ENCODE data around the gene CAPN12.
"Not testable (repeated sequence)": the region's sequence is repeated elsewhere in the genome, so short reads cannot be mapped to it uniquely, and the experiment has no call there.

Gene CAPN12

DNA sequence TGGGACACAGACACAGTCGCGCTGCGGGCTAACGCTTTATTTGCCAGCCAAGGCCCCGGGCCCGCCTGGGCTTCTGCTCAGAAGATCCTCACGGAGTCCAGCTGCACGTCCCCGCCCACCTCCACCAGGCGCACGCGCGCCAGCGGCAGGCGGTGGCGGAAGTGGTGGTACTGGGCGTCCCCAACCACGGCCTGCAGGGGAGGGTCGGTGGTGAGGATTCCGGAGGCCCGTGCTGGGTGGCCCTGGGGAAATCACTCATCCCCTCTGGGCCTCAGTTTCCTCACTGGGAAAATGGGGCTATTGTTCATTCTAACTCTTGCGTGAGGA is 26.6 kb upstream of the CAPN12 start:
- not testable (repeated sequence) for DNase-seq (ENCODE audit: low read depth)

DNA sequence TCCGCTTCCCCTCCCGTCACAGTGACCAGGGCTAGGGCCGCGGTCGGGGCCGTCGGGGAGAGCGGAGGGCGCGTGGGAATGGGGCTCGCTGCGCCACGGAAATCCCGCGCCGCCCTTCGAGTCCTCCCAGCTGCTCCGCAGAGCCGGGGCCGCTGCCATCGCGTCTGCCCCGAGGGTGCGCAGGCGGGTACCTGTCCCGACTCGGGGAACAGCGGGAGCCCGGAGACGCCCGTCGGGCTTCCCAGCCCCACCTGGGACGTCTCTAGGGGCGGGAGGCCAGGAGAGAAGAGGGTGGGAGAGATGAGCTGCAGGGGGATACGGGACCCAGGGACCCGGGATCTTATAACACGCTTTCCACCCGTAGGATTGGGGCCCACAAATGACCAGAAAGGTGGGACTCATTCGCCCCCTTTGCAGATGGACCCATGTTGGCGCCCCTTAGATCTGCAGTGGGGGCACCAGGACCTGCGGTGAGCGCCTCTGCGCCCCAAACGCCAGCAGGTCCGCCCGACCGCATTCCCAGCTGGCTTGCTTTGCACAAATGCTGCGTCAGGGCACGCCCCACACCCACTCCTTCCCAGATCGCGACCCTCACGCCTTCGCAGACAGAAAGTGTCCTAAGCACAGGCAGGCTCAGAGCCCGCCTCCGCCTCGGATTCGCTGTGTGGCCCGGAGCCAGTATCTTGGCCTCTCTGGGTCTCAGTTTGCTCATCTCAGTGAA is 26.1 kb upstream of the CAPN12 start:
- DNase-seq (ENCODE audit: low read depth): not testable (repeated sequence)

DNA sequence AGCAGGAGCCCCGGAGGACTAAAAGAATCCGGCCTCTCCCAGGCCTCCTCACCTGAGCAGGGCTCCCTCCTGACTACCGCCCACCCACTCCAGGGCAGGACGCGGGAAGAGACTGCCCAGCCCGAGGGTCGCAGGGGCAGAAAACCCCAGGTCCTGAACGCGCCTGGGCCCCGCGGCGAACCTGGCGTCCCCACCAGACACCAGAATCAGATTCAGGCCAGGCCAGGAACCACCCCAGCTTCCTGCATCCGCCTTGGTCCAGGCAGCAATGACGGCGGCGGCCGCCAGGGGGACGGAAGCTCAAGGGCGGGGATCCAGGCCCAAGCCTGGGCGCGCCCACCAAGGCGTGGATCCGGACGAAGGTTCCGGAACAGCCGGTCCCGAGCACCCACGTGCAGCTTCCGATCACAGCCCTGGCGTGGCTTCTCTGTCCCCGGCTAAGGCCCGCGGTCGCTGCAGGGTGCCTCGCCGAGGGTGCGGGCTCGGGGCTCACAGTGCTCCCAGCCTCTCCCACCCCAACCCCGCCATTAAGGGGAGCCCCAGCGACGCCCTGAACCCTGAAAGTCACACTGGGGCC is 25.4 kb upstream of the CAPN12 start:
- DNase-seq (ENCODE audit: low read depth): no peak

DNA sequence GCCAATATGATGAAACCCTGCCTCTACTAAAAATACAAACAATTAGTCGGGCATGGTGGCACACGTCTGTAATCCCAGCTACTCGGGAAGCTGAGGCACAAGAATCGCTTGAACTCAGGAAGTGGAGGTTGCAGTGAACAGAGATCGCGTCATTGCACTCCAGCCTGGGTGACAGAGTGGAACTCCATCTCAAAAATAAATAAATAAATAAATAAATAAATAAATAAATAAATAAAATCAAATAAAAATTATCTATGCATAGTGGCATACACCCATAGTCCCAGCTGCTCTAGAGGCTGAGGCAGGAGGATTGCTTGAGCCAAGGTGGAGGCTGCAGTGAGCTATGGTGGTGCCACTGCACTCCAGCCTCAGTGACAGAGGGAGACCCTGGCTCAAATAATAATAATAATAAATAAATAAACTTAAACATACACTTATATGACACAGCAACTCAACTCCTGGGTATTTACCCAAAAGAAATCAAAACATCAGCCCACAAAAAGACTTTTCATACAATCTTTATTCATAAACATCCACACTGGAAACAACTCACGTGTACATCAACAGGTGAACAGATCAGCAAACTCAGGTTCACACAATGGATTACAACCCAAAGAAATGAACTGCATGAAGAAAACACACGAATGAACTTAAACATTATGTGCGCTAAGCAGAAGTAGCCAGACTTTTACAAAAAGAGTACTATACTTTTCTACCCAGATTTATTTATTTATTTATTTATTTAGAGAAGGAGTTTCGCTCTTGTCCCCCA is 22.2 kb upstream of the CAPN12 start:
- DNase-seq (ENCODE audit: low read depth): no peak

DNA sequence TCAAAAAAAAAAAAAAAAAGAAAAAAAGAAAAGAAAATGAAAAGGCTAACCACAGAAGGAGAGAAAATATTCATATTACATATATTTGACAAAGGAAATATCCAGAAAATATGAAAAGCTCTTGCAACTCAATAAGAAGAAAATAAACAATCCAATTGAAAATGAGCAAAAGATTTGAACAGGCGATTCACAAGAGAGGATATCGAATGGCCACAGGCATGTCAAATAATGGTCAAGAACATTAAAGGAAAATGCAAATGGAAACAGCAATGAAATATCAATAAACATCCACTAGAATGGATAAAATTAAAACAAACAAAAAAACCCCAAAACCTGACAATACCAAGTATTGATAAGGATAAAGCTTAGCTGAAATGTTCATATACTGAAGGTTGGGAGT is 20.9 kb upstream of the CAPN12 start:
- no peak for DNase-seq (ENCODE audit: low read depth)

DNA sequence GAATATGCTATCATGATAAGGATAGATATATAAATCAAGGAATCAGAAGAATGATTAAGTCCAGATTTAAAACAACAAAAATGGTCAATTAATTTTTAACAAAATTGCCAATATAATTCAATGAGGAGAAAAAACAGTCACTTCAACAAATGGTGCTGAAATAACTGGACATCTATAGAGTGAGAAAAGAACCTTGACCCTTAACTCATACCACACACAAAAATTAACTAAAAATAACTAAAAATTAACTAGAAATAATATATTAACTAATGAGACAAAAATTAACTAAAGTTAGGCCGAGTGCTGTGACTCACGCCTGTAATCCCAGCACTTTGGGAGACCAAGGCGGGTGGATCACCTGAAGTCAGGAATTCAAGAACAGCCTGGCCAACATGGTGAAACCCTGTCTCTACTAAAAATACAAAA is 19.5 kb upstream of the CAPN12 start:
- DNase-seq (ENCODE audit: low read depth): no peak

DNA sequence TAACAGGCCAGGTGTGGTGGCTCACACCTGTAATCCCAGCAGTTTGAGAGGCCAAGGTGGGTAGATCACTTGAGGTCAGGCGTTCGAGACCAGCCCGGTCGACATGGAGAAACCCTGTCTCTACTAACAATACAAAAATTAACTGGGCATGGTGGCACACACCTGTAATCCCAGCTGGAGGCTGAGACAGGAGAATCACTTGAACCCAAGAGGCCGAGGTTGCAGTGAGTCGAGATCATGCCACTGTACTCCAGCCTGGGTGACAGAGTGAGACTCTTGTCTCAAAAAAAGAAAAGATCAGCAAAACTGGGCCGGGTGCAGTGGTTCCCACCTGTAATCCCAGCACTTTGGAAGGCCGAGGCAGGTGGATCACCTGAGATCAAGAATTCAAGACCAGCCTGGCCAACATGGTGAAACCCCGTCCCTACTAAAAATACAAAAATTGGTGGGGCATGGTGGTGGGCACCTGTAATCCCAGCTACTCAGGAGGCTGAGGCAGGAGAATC is 17.7 kb upstream of the CAPN12 start:
- not testable (repeated sequence) for DNase-seq (ENCODE audit: low read depth)

DNA sequence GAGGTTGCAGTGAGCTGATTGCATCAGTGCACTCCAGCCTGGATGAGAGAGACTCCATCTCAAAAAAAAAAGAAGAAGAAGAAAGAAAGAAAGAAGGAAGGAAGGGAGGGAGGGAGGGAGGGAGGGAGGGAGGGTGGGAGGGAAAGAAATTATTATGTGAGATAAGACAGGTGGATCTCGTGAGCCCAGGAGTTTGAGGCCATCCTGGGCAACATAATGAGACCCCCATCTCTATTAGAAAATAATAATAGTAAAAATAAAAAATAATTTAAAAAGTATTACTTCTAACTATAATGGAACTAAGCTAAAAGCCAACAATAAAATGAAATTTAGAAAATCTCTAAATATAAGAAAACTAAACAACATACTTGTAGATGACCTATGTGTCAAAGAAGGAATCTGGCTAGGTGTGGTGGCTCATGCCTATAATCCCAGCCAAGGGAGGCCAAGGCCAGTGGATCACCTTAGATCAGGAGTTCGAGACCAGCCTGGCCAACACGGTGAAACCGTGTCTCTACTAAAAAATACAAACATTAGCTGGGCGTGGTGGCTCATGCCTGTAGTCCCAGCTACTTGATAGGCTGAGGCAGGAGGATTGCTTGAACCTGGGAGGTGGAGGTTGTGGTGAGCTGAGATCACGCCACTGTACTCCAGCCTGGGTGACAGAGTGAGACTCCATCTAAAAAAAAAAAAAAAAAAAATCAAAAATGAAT is 16.7 kb upstream of the CAPN12 start:
- DNase-seq (ENCODE audit: low read depth): not testable (repeated sequence)

DNA sequence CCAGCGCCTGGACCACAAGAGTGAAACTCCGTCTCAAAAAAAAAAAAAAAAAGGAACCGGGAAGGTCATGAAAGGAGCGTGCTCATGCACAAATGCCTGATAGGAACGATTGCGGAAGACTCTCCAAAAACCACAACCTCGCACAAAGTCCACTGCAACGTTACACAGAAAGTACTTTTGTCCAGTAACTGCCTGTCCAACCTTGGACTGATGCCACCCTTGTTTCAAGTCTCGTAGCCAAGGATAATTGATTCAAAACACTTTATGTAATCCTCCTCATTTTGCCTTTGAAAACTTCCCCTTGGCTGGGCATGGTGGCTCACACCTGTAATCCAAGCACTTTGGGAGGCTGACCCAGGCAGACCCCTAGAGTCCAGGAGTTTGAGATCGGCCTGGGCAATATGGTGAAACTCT is 15.3 kb upstream of the CAPN12 start:
- DNase-seq (ENCODE audit: low read depth): no peak

DNA sequence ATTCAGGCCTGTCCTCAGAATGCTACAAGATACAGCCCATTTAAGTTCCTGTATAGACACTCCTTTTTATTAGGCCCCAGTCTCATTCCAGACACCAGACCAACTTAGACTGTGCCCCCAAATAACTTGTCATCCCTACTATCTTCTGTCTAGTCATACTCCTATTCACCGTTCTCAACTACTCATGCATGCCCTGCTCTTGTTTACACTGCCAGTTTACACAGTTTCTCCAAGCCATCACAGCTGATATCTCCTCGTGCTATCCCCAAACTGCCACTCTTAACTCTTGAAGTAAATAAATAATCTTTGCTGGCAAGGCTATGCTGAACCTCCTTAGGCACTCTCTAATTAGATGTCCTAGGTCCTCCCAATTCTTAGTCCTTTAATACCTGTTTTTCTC is 9.9 kb upstream of the CAPN12 start:
- not testable (repeated sequence) for DNase-seq (ENCODE audit: low read depth)

DNA sequence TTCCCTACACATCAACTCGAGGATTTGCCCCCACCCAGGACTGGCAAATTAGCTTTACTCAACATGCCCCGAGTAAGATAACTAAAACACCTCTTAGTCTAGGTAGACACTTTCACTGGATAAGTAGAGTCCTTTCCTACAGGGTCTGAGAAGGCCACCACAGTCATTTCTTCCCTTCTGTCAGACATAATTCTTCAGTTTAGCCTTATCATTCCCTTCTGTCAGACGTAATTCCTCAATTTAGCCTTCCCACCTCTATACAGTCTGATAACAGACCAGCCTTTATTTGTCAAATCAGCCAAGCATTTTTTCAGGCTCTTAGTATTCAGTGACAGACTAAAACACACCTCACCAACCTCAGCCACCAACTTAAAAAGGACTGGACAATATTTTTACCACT is 9.5 kb upstream of the CAPN12 start:
- not testable (repeated sequence) for DNase-seq (ENCODE audit: low read depth)

DNA sequence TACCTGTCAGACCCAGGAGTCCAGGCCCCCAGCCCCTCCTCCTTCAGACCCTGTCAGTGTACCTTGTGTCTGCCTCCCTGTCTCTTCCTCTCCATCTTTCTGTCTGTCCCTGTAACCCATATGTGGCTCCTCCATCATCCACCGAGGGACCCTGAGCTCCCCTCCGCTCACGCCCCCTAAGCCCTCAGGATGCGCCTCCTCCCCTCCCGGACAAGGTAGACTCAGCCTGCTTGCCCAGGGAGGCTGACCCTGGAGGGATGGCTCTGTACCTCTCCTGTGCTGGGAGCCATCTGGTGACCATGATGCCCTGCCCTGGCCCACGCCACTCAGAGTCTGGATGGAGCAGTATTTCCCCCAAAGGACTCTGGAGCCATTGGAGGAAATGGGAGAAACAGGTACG is 1.0 kb upstream of the CAPN12 start:
- DNase-seq (ENCODE audit: low read depth): no peak

DNA sequence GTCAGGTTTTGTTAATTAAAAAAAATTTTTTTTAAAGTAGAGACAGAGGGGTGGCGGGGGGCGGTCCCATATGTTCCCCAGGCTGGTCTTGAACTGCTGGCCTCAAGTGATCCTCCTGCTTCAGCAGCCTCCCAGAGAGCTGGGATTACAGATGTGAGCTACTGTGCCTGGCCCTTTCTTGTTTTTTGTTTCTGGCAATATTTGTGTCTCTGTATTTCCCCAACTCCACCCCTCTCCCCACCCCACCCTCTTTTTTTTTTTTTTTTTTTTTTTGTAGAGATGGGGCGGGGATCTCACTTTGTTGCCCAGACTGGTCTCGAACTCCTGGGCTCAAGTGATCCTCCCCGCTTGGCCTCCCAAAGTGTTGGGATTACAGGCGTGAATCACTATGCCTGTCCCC is 600 bp upstream of the CAPN12 start:
- no peak for DNase-seq (ENCODE audit: low read depth)

DNA sequence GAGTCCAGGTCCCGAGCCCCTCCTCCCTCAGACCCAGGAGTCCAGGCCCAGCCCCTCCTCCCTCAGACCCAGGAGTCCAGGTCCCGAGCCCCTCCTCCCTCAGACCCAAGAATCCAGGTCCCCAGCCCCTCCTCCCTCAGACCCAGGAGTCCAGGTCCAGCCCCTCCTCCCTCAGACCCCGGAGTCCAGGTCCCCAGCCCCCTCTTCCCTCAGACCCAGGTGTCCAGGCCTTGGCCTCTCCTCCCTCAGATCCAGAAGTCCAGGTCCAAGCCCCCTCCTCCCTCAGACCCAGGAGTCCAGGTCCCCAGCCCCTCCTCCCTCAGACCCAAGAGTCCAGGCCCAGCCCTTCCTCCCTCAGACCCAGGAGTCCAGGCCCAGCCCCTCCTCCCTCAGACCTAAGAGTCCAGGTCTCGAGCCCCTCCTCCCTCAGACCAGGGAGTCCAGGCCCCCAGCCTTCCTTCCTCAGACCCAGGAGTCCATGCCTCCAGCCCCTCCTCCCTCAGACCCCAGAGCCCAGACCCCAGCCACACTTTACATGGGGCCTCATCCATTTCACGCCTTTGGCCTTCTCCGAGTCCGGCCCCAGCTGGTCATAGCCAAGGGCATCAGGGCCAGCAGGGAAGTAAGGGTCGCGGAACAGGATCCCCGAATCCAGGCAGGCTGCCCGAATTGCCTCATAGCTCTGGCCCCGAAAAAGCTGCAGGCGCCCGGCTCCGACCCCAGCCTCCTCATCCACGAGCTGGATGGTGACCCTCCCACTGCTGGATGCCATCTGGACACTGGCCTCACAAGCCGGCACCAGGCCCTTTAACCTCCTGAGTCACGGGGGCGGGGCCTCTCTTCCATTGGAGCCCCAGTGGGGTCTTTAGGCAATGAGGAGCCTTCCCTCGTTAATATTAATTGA is 628 bp downstream of the CAPN12 start:
- DNase-seq (ENCODE audit: low read depth): no peak

DNA sequence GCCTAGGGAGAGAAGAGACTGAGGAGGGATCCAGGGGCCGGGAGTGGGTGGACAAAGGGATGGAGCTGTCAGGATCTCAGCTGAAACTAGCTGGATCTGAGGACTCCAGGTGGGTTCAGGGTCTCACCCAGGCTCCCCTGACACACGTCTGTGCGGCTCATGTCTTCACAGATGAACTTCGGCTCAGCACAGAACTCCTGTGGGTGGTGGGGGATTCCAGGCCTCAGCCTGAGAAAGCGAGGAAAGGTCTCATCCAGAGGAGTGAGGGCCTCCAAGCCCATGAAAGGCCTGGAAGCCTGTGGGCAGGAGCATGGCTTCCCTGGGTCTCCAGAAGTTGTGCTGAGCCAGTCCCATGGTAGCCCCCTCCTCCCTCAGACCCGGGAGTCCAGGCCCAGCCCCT is 1.4 kb downstream of the CAPN12 start:
- no peak for DNase-seq (ENCODE audit: low read depth)

DNA sequence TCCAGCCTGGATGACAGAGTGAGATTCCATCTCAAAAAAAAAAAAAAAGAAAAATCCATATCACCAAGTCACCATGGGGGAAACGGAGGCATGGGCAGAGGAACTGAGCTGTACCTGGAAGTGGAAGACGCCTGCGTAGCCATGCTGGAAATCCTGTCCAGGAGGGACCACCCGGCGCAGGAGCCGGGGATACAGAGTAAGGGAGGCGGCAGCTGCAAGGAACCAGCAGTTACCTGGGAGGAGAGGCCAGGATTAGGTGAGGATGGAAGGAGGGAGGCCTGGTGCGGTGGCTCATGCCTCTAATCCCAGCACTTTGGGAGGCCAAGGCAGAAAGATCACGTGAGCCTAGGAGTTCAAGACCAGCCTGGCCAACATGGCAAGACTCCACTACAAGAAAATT is 2.0 kb downstream of the CAPN12 start:
- no peak for DNase-seq (ENCODE audit: low read depth)

DNA sequence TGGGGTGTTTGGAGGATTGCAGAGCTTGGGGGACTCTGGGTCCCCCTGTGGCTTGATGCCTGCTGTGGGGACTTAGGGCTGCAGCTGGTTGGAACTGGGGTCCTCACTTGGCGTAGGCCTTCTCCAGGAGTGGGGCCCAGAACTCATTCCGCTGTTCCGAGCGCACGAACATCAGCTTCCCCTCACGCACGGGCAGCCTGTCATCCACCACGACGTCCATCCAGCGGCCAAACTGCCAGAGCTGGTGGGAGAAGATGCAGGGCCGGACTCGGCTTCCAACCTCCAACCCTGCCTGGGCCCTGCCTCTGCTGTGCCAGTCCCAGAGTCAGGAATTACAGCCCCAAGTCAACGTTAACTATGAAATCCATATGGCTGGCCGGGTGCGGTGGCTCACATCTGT is 2.6 kb downstream of the CAPN12 start:
- no peak for DNase-seq (ENCODE audit: low read depth)

DNA sequence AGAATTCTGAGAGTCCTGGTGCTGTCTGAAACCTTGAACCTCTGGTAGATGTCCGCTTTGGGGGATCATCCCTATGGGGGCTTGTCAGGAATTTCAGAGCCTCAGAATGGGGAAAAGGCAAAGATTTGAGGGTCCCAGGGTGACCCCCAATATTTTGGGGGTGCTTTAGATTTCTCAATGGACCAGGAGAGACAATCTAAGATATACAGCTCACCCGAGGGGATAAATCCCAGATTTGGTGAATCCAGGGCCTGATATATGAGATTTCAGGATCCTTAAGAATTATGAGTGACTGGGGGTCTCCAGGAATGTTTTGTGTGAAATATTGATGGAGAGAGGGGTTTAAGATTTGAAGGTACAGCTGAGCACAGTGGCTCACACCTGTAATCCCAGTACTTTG is 3.3 kb downstream of the CAPN12 start:
- DNase-seq (ENCODE audit: low read depth): no peak

DNA sequence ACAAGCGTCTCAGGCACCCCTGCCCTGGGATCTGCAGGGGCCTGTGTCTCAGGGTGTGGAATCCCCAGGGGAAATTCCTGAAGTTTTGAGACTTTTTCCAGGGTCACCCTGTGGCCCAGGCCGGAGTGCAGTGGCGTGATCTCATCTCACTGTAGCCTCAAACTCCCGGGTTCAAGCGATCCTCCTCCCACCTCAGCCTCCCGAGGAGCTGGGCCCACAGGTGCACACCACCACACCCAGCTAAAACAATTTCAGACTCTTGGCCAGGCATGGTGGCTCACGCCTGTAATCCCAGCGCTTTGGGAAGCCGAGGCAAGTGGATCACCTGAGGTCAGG is 4.0 kb downstream of the CAPN12 start:
- no peak for DNase-seq (ENCODE audit: low read depth)

DNA sequence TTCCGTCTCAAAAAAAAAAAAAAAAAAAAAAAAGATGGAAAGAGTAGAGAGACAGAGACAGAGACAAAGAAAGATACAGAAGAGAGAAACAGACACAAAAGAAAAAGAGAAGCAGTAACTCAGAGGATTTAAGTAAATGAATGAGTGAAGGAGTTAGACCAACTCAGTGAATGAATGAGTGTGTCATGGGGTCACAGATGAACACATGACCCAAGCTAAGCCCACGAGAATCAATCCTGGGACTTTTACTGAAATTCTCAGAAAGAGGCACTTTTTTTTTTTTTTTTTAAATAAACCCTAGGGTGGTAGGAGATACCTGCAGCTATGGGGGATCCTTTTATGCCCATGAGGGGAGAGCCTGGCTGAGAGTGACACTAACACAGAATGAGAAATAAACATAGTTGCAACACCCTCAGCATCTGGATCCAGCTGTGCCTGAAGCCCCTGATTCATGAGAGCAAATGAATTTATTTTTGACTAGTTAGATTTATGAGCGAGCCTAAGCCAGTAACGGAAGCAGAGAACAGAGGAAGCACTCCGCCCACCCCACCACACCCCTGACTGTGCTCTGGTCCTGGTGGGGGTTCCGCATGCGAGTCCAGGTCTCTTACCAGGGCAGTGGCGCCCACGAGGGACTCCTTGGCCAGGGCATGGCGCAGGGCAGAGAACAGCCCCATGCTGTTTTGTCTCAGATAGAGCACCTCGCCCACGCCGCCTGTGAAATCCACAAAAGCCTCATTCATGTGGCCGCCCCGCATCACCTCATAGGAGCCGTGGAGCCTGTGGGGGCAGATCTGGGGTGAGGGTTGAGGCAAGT is 4.6 kb downstream of the CAPN12 start:
- DNase-seq (ENCODE audit: low read depth): no peak

Data from GM04503 (cell line).